Astrocyte of the spinal cord (primary cell): Measurements from ENCODE around the gene CXCR5.

Experiments
- DNase-seq: peaks from one replicate; pipeline ENCODE4 v3.0.0; 2011; ENCODE audit warnings: low read depth, low spot score
- H3K4me3 ChIP-seq: 2 replicates; pipeline ENCODE4 v1.5.1; 2011; ENCODE audit warnings: low read depth, mild to moderate bottlenecking, low read length, moderate library complexity
- in situ Hi-C: cut with HindIII; loops from 2 replicates; pipeline ENCODE4 v1.10.0; 2017; ENCODE audit warnings: low sequenced_read_pairs
- TF ChIP-seq, protein P1 (sequence below): IDR thresholded peaks from 2 replicates; pipeline ENCODE4 v1.5.1; 2012; ENCODE audit warnings: low read depth, mild to moderate bottlenecking, low read length, inconsistent platforms

CXCR5 gene

DNA sequence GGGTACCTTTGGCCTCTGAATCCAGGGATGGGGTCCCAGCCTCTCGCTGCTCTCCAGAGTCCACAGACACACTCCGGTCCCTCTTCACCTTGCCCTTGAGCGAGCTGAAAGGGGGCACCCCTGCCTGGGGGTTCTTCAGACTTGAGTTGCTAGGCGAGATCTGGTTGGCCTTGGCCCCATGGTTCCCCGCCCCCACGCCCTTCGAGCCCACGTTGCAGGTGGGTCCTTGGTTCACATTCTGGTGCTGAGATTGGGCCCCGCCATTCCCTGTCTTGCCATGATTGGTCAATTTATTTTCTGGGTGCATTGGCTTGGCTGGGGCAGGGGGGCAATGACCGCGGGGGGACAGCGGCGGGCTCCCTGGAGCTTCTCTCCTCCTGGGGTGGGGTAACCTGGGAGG is 24.6 kb downstream of the CXCR5 start:
- in situ Hi-C loops = no loop called here
- H3K4me3 ChIP-seq = no peak overlapping the region
- no peak for DNase-seq
- TF ChIP-seq, protein P1, sequence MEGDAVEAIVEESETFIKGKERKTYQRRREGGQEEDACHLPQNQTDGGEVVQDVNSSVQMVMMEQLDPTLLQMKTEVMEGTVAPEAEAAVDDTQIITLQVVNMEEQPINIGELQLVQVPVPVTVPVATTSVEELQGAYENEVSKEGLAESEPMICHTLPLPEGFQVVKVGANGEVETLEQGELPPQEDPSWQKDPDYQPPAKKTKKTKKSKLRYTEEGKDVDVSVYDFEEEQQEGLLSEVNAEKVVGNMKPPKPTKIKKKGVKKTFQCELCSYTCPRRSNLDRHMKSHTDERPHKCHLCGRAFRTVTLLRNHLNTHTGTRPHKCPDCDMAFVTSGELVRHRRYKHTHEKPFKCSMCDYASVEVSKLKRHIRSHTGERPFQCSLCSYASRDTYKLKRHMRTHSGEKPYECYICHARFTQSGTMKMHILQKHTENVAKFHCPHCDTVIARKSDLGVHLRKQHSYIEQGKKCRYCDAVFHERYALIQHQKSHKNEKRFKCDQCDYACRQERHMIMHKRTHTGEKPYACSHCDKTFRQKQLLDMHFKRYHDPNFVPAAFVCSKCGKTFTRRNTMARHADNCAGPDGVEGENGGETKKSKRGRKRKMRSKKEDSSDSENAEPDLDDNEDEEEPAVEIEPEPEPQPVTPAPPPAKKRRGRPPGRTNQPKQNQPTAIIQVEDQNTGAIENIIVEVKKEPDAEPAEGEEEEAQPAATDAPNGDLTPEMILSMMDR = no peak

DNA sequence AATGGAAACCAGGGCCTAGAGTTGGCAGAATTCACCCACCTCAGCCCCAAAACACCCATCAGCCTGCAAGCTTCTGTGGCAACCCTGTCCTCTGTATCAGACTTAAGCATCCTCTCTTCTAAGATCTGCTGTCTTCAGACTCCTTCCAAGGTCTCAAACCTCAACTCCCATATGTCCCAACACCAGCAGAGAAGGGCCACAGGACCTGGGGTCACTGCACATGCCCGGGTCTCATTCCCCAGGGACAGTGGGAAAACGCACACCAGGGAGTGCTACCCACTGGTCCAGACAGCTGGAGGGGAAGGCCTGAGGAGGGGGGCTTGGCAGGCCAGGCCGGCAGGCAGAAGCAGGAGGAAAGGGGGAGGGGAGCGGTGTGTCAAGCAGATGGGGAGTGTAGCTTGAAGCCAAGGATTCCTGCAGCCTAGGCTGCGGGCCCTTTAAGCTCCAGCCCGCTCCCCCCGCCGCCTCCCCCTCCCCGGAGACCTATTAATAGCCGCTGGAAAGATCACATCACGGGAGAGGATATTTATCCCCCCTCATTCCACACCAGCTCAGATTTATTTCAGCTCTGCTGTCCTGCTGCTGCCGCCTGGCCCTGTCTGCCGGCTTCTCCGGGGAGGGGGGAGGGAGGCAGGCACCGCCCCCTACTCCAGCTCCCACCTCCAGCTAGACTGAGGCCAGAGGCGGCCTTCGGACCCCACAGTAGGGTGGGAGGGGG is 25.4 kb downstream of the CXCR5 start:
- in situ Hi-C loops = no loop called here
- peak overlapping the region; percentile 32 for H3K4me3 ChIP-seq
- DNase-seq = peak; percentile 95
- TF ChIP-seq, protein P1 = no peak

DNA sequence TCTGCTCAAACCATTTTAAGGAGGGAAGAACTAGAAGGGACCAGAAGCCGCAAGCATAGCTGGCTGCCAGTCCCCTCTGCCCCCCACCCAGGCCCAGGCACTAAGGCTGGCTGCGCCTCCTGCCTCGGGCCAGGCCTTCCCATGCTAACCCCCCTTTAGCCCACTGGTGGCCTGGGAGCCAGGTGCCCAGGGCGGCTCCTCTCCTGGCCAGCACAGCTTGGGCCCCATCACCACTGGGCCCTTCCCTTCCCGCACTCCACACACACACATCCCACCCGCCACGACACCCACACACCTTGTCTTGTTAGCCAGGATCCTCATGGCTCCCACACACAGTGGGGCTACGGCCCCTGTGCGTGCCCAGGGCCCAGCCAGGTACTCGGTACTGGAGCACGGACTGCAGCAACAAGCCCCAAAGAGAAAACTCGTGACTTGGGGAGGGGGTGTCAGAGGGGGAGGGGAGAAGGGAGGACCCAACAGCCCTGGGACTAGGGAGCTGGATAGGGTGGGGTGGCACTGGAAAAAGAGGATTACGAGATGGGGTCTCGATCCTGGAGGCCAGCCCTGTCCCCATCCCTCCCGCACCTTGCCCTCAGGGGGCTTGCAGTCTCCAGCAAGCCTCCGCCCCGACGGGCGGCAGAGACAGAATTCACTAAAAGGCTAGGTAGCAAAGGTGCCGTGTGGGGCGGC is 26.1 kb downstream of the CXCR5 start:
- in situ Hi-C loops = no loop called here
- H3K4me3 ChIP-seq = peak overlapping the region; percentile 32
- TF ChIP-seq, protein P1 = no peak
- peak; percentile 33 for DNase-seq

DNA sequence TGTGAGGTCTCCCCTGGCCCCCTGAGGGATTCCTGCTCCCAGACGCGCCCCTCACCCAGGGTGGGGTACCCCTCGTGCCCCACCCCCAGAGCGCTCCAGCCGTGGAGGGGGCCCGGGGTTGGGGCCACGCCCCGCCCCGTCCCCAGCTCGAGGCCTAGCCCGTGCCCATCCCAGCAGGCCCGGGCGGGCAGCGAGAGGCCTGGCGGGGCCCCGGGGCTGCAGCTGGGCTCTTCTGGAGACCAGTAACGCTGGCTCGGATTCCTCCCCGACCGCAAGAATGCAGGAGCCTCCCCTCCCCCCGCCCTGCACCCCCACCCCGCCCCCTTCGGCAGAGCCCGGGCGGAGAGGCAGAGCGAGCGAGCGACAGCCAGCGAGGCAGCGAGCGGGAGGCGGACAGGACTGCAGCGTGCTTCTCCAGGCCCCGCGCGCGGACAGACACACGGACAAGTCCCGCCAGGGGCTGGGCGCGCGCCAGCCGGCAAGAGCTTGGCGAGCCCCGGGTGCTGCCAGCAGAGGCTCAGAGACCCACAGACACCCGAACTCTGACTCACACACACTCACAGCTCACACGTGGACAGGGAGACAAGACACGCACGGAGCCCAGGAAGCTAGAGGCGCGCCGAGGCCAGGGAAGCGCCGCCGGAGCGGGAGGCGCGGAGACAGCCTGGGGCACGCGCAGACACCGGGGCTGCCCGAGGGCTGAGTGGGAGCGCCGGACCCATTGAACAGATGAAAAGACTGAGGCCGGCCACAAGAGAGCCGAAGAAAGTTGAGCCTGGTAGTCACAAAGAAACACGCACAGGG is 26.8 kb downstream of the CXCR5 start:
- peak; percentile 86 for DNase-seq
- in situ Hi-C loops = no loop called here
- H3K4me3 ChIP-seq = peak overlapping the region; percentile 32
- TF ChIP-seq, protein P1 = no peak

DNA sequence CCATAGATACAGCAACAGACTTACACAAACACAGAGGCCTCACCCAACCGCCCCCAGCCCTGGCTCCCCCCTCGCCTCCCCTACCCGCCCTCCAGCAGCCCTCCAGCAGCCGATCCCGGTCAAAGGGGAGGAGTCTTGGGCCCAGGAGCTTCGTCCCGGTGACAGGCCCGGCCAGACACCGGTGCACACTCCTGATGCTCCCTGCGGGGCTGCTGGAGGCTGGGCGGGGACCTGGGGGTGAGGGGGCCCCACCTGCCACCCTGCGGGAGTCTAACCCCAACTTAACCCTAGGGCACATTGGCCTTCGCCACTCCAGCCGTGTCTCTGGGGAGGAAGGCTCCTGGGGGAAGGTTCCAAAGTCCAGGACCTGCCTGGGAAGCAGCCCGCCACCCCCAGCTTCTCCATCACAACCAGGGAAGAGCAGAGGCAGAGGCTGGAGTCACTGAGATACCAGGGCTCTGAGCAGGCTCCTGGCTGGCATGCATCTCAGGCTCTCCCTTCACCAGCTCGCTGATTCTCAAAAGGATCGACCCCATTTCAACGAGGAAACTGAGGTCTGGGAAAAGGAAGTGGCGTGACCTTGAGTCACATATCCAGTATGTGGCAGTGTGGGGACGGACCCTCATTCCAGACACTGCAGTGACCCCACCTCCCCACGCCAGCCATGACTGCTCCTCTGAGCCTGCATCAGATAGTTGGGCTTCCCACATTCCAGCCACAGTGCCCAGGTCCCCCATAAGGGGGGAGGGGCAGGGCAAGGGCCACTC is 27.6 kb downstream of the CXCR5 start:
- in situ Hi-C loops = no loop called here
- peak; percentile 60 for DNase-seq
- TF ChIP-seq, protein P1 = no peak
- no peak overlapping the region for H3K4me3 ChIP-seq
